ENCODE measurements around the gene SLC2A13.
"Not testable (repeated sequence)": the region's sequence is repeated elsewhere in the genome, so short reads cannot be mapped to it uniquely, and the experiment has no call there.

Gene SLC2A13

DNA sequence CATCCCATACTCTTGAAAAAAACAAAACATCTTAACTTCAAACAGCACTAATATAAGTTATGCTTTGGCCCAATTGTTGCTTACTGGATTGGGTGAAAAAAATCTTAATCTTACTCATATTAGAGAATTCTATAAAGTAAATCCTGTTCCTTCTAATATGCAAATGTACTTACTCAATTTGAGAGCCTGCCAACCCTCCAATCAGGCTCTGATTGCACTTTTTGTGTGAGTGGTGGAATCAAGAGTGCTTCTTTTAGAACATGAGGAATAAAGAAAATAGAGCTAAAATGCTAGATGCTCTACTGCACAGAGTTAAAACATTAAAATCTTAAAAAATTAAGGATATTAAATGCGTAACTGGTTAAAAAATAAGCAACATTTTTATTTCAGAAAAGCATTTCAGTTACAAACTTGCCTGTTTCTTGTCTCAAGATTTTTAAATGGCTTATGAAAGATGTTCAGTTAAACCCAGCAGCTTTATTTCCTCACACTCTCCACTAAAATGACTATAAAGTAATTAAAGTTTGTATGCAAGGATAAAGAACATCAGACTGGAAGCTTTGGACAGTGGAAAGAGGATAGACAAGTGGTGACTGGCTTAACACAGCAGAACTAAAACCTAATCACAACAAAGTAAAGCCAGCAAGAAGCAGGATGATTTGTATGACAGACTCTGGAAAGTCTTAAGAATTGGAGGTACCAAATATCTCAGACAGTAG is 177.5 kb downstream of the SLC2A13 start:
- Histone ChIP-seq H3K9ac (ENCODE audit: low read length) (no peak overlapping the region), H3K9me3 (ENCODE audit: control insufficient read depth, insufficient read depth, low read depth, low read length) (no peaks in the 10 kb centered on the region), H3K27ac (ENCODE audit: low read depth, low read length) (no peak overlapping the region), H3K4me1 (ENCODE audit: control insufficient read depth, insufficient read depth, low read length) (no peaks in the 10 kb centered on the region; the same call in 1 of the 2 replicates), H3K27me3 (ENCODE audit: control insufficient read depth, insufficient read depth, low read length) (no peaks in the 10 kb centered on the region), H3K4me3 (ENCODE audit: low read depth, low read length) (no peak overlapping the region), H3K36me3 (ENCODE audit: control insufficient read depth, insufficient read depth, low read length) (no peaks in the 10 kb centered on the region)

DNA sequence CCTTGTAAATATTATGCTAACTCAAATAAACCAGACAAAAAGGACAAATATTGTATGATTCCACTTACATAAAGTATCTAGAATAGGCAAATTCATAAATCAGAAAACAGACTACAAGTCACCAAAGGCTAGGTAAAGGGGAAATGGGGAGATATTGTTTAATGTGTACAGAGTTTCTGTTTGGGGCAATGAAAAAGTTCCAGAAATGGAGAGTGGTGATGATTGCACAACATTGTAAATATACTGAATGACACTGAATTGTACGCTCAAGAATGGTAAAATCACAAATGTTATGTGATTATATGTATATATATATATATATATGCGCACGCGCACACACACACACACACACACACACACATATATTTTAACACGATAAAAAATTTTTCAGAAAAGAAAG is 182.5 kb downstream of the SLC2A13 start:
- Histone ChIP-seq H3K4me1 (ENCODE audit: control insufficient read depth, insufficient read depth, low read length) (no peaks in the 10 kb centered on the region; the same call in 1 of the 2 replicates), H3K36me3 (ENCODE audit: control insufficient read depth, insufficient read depth, low read length) (no peaks in the 10 kb centered on the region), H3K9me3 (ENCODE audit: control insufficient read depth, insufficient read depth, low read depth, low read length) (no peaks in the 10 kb centered on the region), H3K4me3 (ENCODE audit: low read depth, low read length) (no peak overlapping the region), H3K9ac (ENCODE audit: low read length) (no peak overlapping the region), H3K27me3 (ENCODE audit: control insufficient read depth, insufficient read depth, low read length) (no peaks in the 10 kb centered on the region), H3K27ac (ENCODE audit: low read depth, low read length) (no peak overlapping the region)

DNA sequence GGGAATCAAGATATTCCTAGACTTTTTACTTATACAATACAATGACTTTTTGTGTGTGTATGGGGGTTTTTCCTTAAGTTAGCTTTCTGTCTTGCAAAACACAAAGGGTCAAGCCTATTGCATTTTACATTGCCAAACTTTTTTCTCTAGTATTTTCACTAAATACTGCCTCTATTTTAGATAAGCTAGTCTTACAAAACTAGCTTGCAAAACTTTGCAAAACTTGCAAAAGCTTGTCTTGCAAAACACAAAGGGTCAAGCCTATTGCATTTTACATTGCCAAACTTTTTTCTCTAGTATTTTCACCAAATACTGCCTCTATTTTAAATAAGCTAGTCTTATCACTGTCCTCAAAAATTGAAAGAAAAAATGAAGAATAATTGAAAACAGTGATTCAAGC is 183.3 kb downstream of the SLC2A13 start:
- not testable (repeated sequence) for H3K4me3 ChIP-seq (ENCODE audit: low read depth, low read length); H3K27me3 ChIP-seq (ENCODE audit: control insufficient read depth, insufficient read depth, low read length); H3K9ac ChIP-seq (ENCODE audit: low read length); H3K4me1 ChIP-seq (ENCODE audit: control insufficient read depth, insufficient read depth, low read length); H3K27ac ChIP-seq (ENCODE audit: low read depth, low read length); H3K36me3 ChIP-seq (ENCODE audit: control insufficient read depth, insufficient read depth, low read length); H3K9me3 ChIP-seq (ENCODE audit: control insufficient read depth, insufficient read depth, low read depth, low read length)

DNA sequence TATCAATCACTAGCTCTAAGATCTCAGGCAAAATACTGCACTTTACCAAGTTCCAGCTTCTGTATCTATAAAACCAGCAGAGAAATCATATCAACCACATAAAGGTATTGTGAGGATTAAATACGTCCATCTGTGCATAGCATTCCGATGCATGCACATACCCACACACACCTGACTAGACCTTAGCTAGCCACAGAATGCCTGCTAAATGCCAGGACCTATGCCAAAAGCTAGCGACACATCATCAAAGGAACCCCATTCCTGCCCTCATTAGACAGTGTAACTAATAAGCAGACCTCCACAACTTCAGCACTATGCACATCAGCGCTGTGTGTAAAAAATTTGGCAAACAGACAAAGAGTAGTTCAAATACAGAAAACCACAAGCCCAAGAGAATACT is 185.2 kb downstream of the SLC2A13 start:
- Histone ChIP-seq H3K36me3 (ENCODE audit: control insufficient read depth, insufficient read depth, low read length) (no peaks in the 10 kb centered on the region), H3K9me3 (ENCODE audit: control insufficient read depth, insufficient read depth, low read depth, low read length) (no peaks in the 10 kb centered on the region), H3K9ac (ENCODE audit: low read length) (no peak overlapping the region), H3K27me3 (ENCODE audit: control insufficient read depth, insufficient read depth, low read length) (no peaks in the 10 kb centered on the region), H3K4me3 (ENCODE audit: low read depth, low read length) (no peak overlapping the region), H3K4me1 (ENCODE audit: control insufficient read depth, insufficient read depth, low read length) (no peaks in the 10 kb centered on the region; the same call in 1 of the 2 replicates), H3K27ac (ENCODE audit: low read depth, low read length) (no peak overlapping the region)

DNA sequence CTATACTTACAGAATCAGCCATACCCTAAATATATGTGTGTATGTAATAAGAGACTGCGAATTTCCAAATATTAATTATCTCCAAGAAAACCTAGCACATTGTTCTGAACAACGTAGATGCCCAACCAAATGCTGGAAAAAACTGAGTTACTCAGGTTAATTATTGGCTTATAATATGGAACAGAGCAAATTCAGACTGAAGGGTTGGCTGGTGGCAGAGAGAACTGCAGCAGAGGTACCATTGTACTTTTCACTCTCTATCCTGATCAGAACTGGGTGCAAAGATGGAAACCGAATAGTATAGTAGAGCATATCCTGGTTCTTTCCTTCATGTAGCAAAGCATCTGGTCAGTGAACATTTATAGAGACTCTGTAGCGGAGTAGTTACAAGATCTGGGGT is 185.7 kb downstream of the SLC2A13 start:
- Histone ChIP-seq H3K27ac (ENCODE audit: low read depth, low read length) (no peak overlapping the region), H3K4me3 (ENCODE audit: low read depth, low read length) (no peak overlapping the region)

DNA sequence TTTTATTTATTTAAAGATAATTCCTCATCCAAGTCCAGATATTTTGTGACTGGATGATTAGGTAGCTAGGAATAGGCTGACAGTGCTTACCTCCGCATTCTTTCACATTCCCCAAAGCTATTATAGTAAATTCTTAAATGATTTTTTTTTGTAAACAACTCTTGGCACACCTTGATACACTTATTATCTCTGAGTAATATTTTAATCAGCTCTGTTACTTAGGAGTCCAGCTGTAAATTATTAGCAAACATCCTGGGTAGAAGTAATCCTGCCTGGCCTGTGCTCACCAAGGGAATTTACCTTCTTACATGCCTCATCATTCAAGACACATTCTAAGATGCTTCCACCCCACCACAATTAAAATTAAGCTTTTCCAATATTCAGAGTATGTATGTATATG is 186.1 kb downstream of the SLC2A13 start:
- H3K27ac ChIP-seq (ENCODE audit: low read depth, low read length) = no peak overlapping the region
- H3K9ac ChIP-seq (ENCODE audit: low read length) = no peak overlapping the region
- no peaks in the 10 kb centered on the region; the same call in 1 of the 2 replicates for H3K4me1 ChIP-seq (ENCODE audit: control insufficient read depth, insufficient read depth, low read length)
- no peak overlapping the region for H3K4me3 ChIP-seq (ENCODE audit: low read depth, low read length)
- H3K27me3 ChIP-seq (ENCODE audit: control insufficient read depth, insufficient read depth, low read length) = no peaks in the 10 kb centered on the region
- H3K36me3 ChIP-seq (ENCODE audit: control insufficient read depth, insufficient read depth, low read length) = no peaks in the 10 kb centered on the region
- no peaks in the 10 kb centered on the region for H3K9me3 ChIP-seq (ENCODE audit: control insufficient read depth, insufficient read depth, low read depth, low read length)

More for the DNA sequence above, 185.7 kb downstream of the SLC2A13 start:
- Histone ChIP-seq H3K9me3 (ENCODE audit: control insufficient read depth, insufficient read depth, low read depth, low read length) (no peaks in the 10 kb centered on the region), H3K4me1 (ENCODE audit: control insufficient read depth, insufficient read depth, low read length) (no peaks in the 10 kb centered on the region; the same call in 1 of the 2 replicates), H3K36me3 (ENCODE audit: control insufficient read depth, insufficient read depth, low read length) (no peaks in the 10 kb centered on the region), H3K9ac (ENCODE audit: low read length) (no peak overlapping the region), H3K27me3 (ENCODE audit: control insufficient read depth, insufficient read depth, low read length) (no peaks in the 10 kb centered on the region)

DNA sequence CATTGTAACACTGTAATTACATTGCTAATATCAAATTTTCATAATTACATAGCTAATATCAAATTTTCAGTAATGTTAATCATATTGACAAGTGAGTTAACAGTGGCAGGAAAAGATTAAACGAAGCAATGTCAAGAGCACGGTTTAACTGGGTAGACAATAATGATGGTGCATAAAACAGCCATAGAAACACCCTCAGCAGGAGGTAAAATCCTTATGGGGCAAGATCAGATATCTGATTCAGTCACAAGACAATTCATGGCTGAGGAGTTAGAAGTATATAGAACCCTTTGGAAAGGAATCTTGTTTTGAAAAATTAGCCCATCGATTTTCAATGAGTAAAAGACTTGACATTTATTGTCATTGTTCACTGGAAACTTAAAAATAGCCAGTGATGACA is 190.6 kb downstream of the SLC2A13 start:
- Histone ChIP-seq H3K9ac (ENCODE audit: low read length) (no peak overlapping the region), H3K4me3 (ENCODE audit: low read depth, low read length) (no peak overlapping the region), H3K36me3 (ENCODE audit: control insufficient read depth, insufficient read depth, low read length) (no peaks in the 10 kb centered on the region), H3K27ac (ENCODE audit: low read depth, low read length) (no peak overlapping the region), H3K4me1 (ENCODE audit: control insufficient read depth, insufficient read depth, low read length) (no peaks in the 10 kb centered on the region), H3K9me3 (ENCODE audit: control insufficient read depth, insufficient read depth, low read depth, low read length) (no peaks in the 10 kb centered on the region), H3K27me3 (ENCODE audit: control insufficient read depth, insufficient read depth, low read length) (no peaks in the 10 kb centered on the region)

DNA sequence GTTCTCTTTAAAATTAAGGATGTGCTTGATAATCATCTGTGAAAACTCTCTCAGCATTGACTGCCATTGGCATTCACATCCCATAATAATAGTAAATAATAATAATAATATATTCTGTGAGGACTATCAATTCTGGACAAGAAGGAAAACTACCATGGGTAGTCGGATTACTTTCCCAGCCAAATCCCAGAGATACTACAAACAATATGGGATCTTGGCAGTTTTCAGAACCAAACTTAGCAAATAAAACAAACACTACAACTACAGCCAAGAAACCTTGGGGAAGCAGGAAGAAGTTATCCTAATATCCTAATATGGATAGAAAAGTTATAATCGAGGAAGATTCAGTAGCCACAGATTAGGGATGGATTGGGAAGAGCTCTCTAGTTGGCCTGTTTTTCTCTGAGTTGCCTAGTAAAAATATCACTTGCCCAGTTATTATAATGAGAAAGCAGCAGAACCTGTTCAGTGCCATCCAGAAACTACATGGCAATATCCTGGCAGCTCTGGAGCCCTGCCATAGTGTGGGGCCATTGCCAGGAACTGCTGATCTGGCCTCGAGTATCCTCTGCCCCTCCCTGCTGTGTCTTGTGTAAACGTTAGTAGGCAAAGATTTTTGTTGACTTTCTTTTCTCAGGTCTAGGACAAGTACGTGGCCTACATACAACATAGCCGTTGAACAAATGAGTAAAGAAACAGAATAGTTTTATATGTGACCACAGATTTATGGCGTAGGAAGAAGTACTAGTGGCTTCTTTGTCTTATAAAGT is 193.5 kb downstream of the SLC2A13 start:
- Histone ChIP-seq H3K4me1 (ENCODE audit: control insufficient read depth, insufficient read depth, low read length) (no peaks in the 10 kb centered on the region), H3K36me3 (ENCODE audit: control insufficient read depth, insufficient read depth, low read length) (no peaks in the 10 kb centered on the region), H3K27me3 (ENCODE audit: control insufficient read depth, insufficient read depth, low read length) (no peaks in the 10 kb centered on the region), H3K9ac (ENCODE audit: low read length) (no peak overlapping the region), H3K27ac (ENCODE audit: low read depth, low read length) (no peak overlapping the region), H3K4me3 (ENCODE audit: low read depth, low read length) (no peak overlapping the region), H3K9me3 (ENCODE audit: control insufficient read depth, insufficient read depth, low read depth, low read length) (no peaks in the 10 kb centered on the region)

DNA sequence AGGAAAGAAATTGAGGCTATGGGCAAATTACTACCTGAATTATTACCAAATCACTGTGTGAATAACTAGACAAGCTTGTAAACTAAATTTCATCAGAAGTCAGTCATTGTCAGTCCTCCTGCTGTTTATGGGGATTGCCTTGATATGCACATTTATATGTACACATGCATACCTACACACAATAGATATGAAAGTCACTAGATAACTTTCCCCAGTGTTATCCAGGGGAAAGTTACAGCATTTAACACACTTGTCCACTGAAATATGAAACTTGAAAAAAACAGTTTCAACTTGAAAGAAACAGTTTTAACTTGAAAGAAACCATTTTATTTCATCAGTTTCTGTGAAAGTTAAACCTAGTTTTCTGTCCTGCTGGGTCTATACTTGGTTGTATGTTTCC is 199.6 kb downstream of the SLC2A13 start:
- no peak overlapping the region for H3K9ac ChIP-seq (ENCODE audit: low read length)
- H3K27ac ChIP-seq (ENCODE audit: low read depth, low read length) = no peak overlapping the region
- no peaks in the 10 kb centered on the region for H3K36me3 ChIP-seq (ENCODE audit: control insufficient read depth, insufficient read depth, low read length)

DNA sequence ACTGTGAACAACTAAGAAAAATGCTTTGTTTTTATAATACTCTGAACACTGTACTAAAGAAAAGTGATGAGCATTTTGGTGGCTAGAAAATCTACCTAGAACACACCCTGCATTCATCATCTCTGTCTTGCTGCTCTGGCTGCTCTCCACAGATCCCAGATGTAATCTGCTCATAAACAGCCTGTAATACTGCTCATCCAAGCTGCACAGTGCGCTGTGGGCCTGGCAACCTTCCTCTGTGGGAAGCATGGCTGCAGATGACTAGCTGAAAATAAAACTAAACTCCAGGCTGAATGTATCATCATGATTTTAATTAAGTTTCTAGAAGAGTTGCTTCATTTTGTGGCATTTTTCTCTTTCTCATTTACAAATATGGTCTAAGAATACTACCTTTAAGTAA is 200.7 kb downstream of the SLC2A13 start:
- no peak overlapping the region for H3K9ac ChIP-seq (ENCODE audit: low read length)

More for the DNA sequence above, 199.6 kb downstream of the SLC2A13 start:
- H3K27me3 ChIP-seq (ENCODE audit: control insufficient read depth, insufficient read depth, low read length) = no peaks in the 10 kb centered on the region
- H3K9me3 ChIP-seq (ENCODE audit: control insufficient read depth, insufficient read depth, low read depth, low read length) = no peaks in the 10 kb centered on the region
- no peaks in the 10 kb centered on the region for H3K4me1 ChIP-seq (ENCODE audit: control insufficient read depth, insufficient read depth, low read length)
- no peak overlapping the region for H3K4me3 ChIP-seq (ENCODE audit: low read depth, low read length)

DNA sequence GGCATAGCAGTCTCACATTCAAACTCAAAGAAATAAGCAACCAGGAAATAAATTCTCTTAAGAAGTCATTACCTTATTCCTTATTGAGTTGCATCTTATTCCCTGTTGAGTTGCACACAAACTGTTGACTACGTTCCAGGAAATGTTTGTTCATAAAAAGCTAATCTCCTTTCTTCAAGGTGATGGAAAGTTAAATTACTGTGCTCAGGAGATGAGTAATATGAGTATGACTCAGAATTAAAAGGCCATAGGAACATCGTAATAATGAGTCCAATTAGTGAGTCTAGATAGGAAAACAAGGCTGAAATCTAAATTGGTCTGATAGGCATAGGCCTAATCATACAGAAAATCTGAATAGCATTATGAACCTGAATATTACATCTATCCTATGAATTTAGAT is 203.1 kb downstream of the SLC2A13 start:
- Histone ChIP-seq H3K9me3 (ENCODE audit: control insufficient read depth, insufficient read depth, low read depth, low read length) (no peaks in the 10 kb centered on the region), H3K36me3 (ENCODE audit: control insufficient read depth, insufficient read depth, low read length) (no peaks in the 10 kb centered on the region), H3K27ac (ENCODE audit: low read depth, low read length) (no peak overlapping the region), H3K4me3 (ENCODE audit: low read depth, low read length) (no peak overlapping the region), H3K9ac (ENCODE audit: low read length) (no peak overlapping the region), H3K27me3 (ENCODE audit: control insufficient read depth, insufficient read depth, low read length) (no peaks in the 10 kb centered on the region), H3K4me1 (ENCODE audit: control insufficient read depth, insufficient read depth, low read length) (no peaks in the 10 kb centered on the region)

More for the DNA sequence above, 200.7 kb downstream of the SLC2A13 start:
- Histone ChIP-seq H3K27ac (ENCODE audit: low read depth, low read length) (no peak overlapping the region), H3K4me3 (ENCODE audit: low read depth, low read length) (no peak overlapping the region), H3K27me3 (ENCODE audit: control insufficient read depth, insufficient read depth, low read length) (no peaks in the 10 kb centered on the region), H3K9me3 (ENCODE audit: control insufficient read depth, insufficient read depth, low read depth, low read length) (no peaks in the 10 kb centered on the region), H3K4me1 (ENCODE audit: control insufficient read depth, insufficient read depth, low read length) (no peaks in the 10 kb centered on the region), H3K36me3 (ENCODE audit: control insufficient read depth, insufficient read depth, low read length) (no peaks in the 10 kb centered on the region)
